LNCAP (cell line): ENCODE results near the gene BCAM.

Experiments used
- TF ChIP-seq, protein P1 (sequence below): fragments of 450-650 bp; IDR thresholded peaks from 2 replicates; pipeline ENCODE4 v1.5.1; 2017; ENCODE audit warnings: mild to moderate bottlenecking

BCAM gene

DNA sequence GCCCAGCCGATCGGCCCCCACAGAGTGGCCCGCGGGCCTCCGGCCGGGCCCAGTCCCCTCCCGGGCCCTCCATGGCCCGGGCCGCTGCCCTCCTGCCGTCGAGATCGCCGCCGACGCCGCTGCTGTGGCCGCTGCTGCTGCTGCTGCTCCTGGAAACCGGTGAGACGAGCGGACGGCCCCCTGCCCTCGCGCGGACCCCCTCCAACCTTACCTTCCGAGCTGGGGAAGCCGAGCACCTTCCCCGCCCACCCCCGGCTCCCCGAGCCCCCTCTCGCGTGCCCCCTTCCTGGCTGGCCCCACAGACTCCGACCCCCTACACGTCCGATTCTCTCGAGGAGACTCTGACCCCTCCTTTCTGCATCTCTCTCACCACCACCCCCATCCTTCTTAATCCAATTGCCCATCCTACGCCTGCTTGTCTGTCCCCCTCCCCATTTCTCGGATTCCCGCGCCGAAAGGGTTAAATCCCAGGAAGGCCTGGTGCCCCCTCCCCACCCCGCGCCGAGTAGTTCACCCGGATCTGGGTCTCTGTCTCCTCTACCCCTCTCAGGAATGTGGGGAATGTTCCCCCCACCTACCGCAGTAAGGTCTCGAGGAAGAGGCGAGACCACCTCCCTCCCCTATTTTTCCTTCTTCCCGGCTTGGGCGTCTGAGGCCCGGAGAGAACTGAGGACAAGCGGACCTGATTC, 37.7 kb downstream of the BCAM start:
- TF ChIP-seq, protein P1, sequence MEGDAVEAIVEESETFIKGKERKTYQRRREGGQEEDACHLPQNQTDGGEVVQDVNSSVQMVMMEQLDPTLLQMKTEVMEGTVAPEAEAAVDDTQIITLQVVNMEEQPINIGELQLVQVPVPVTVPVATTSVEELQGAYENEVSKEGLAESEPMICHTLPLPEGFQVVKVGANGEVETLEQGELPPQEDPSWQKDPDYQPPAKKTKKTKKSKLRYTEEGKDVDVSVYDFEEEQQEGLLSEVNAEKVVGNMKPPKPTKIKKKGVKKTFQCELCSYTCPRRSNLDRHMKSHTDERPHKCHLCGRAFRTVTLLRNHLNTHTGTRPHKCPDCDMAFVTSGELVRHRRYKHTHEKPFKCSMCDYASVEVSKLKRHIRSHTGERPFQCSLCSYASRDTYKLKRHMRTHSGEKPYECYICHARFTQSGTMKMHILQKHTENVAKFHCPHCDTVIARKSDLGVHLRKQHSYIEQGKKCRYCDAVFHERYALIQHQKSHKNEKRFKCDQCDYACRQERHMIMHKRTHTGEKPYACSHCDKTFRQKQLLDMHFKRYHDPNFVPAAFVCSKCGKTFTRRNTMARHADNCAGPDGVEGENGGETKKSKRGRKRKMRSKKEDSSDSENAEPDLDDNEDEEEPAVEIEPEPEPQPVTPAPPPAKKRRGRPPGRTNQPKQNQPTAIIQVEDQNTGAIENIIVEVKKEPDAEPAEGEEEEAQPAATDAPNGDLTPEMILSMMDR, result no peak

DNA sequence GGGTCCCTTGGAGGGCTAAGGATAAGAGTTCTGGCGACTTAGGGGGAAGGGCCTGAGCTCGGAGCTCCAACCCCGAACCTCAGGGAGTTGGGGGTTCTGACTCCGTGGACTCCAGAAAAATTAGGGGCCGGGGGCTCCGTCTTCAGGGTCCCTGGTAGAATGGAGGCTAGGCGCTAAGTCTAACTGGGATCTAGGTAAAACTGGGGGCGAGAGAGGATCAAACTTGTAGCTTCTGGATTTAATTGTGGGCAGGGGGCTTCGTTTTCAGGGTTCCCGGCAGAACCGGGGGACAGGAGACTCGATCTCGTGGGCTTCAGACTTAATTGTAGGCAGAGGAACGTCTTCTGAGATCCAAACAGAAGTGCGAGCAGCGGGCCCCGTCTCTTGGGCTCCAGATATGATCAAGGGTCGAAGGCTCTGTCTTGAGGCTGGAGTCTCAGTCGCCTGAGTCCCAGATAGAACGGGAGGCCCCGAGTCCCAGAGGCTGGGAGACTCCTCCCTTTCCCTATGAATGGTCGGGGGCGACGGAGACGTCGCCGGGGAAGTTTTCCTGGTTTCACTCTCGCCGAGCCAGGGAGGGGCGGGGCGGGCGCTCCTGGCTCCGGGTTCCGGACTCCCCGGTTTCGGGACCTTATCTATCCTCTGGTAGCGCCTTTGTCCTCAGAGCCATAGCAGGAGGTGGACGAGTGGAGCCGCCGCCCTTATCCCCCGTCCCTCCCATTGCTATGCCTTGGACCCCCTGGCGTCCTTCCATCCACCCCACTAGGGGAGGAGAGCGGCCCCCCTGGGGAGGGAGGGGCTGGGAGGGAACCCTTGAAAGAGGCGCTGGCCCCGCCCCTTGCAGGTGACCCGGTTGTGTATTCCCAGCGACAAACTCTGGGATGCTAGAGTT, 38.5 kb downstream of the BCAM start:
- TF ChIP-seq, protein P1, result no peak

GRCh38 chr19:44848036-44848811, 39.3 kb downstream of the BCAM start:
- TF ChIP-seq, protein P1, result no peak

GRCh38 chr19:44848812-44849447, 40.0 kb downstream of the BCAM start:
- TF ChIP-seq, protein P1, result no peak

GRCh38 chr19:44850641-44851109, 41.8 kb downstream of the BCAM start:
- TF ChIP-seq, protein P1, result no peak

GRCh38 chr19:44851427-44851826, 42.5 kb downstream of the BCAM start:
- TF ChIP-seq, protein P1, result no peak

- TF ChIP-seq, protein P1, result no peak
Measured at GRCh38 chr19:44855606-44856005, 46.7 kb downstream of the BCAM start.
